ENCODE measurements around the gene DPEP2.

DNA sequence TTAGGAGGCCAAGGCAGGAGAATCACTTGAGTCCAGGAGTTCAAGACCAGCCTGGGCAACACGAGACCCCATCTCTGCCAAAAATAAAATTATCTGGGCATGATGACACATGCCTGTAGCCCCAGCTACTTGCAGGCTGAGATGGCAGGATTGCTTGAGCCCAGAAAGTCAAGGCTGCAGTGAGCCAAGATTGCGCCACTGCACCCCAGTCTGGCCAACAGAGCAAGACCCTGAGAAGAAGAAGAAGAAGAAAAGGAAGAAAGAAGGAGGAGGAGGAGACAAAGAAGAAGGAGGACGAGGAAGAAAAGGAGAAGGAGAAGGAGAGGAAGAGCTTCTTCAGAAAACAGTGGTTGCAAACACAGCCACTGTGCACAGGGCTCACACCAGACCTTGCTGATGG lies 10.6 kb downstream of the DPEP2 start:
- TF ChIP-seq, protein P1, sequence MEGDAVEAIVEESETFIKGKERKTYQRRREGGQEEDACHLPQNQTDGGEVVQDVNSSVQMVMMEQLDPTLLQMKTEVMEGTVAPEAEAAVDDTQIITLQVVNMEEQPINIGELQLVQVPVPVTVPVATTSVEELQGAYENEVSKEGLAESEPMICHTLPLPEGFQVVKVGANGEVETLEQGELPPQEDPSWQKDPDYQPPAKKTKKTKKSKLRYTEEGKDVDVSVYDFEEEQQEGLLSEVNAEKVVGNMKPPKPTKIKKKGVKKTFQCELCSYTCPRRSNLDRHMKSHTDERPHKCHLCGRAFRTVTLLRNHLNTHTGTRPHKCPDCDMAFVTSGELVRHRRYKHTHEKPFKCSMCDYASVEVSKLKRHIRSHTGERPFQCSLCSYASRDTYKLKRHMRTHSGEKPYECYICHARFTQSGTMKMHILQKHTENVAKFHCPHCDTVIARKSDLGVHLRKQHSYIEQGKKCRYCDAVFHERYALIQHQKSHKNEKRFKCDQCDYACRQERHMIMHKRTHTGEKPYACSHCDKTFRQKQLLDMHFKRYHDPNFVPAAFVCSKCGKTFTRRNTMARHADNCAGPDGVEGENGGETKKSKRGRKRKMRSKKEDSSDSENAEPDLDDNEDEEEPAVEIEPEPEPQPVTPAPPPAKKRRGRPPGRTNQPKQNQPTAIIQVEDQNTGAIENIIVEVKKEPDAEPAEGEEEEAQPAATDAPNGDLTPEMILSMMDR (IDR thresholded peaks at IDR 0.05): no peak
- TF ChIP-seq POLR2A (IDR thresholded peaks at IDR 0.05): no peak

All from thyroid gland (tissue), 4 donors.